EH (cell line): ENCODE data around the gene PHF3.
"Not testable (repeated sequence)": the region's sequence is repeated elsewhere in the genome, so short reads cannot be mapped to it uniquely, and the experiment has no call there.

Source experiments
- DNase-seq: peaks from one replicate; pipeline ENCODE4 v3.0.0-alpha.2; 2015; ENCODE audit warnings: low read depth

Gene PHF3

GRCh38 chr6:63709148-63709547, 73.5 kb downstream of the PHF3 start:
- no peak for DNase-seq

- DNase-seq, result no peak
These were observed 77.7 kb downstream of the PHF3 start for GRCh38 chr6:63713332-63713731.

GRCh38 chr6:63714091-63714490, 78.5 kb downstream of the PHF3 start:
- DNase-seq, result no peak

GRCh38 chr6:63716169-63716568, 80.6 kb downstream of the PHF3 start:
- no peak for DNase-seq

GRCh38 chr6:63721181-63721580, 85.6 kb downstream of the PHF3 start:
- no peak for DNase-seq

- DNase-seq, result no peak
These were observed 89.1 kb downstream of the PHF3 start for GRCh38 chr6:63724721-63725120.

- peak; percentile 3 for DNase-seq
These were observed 94.7 kb downstream of the PHF3 start for GRCh38 chr6:63730311-63730710.

- peak; percentile 3 for DNase-seq
These were observed 96.3 kb downstream of the PHF3 start for GRCh38 chr6:63731930-63732329.

- peak; percentile 20 for DNase-seq
These were observed 96.7 kb downstream of the PHF3 start for GRCh38 chr6:63732336-63732735.

- no peak for DNase-seq
These were observed 99.3 kb downstream of the PHF3 start for GRCh38 chr6:63734923-63735322.

GRCh38 chr6:63738190-63738589, 102.6 kb downstream of the PHF3 start:
- not testable (repeated sequence) for DNase-seq

- no peak for DNase-seq
These were observed 103.6 kb downstream of the PHF3 start for GRCh38 chr6:63739094-63739687.

- DNase-seq, result peak; percentile 69
These were observed 105.1 kb downstream of the PHF3 start for GRCh38 chr6:63740709-63741108.

GRCh38 chr6:63742060-63742459, 106.5 kb downstream of the PHF3 start:
- no peak for DNase-seq

- no peak for DNase-seq
These were observed 108.1 kb downstream of the PHF3 start for GRCh38 chr6:63743691-63744090.

GRCh38 chr6:63744810-63745209, 109.2 kb downstream of the PHF3 start:
- DNase-seq, result no peak

GRCh38 chr6:63745784-63746183, 110.2 kb downstream of the PHF3 start:
- no peak for DNase-seq

- no peak for DNase-seq
These were observed 114.8 kb downstream of the PHF3 start for GRCh38 chr6:63750400-63750799.

GRCh38 chr6:63757275-63757674, 121.7 kb downstream of the PHF3 start:
- not testable (repeated sequence) for DNase-seq

GRCh38 chr6:63757826-63758225, 122.2 kb downstream of the PHF3 start:
- DNase-seq, result no peak

GRCh38 chr6:63759605-63760105, 124.1 kb downstream of the PHF3 start:
- DNase-seq, result no peak

GRCh38 chr6:63760199-63760598, 124.6 kb downstream of the PHF3 start:
- DNase-seq, result no peak

- peak; percentile 51 for DNase-seq
These were observed 128.8 kb downstream of the PHF3 start for GRCh38 chr6:63764318-63764916.
